HCT116 (cell line): Measurements from ENCODE around the gene PTCSC3. TPM values are rescaled to one million over a fixed set of nuclear protein-coding genes. Genes with fewer than 3 reads are reported as not detected.

Experiments used
- ATAC-seq: fragments of 200-7000 bp; cut with Tn5 transposase; 2 replicates; pipeline ENCODE4 v1.9.1; 2020; ENCODE audit warnings: mild to moderate bottlenecking, moderate library complexity
- BruUV-seq: library from RNA; stranded (reverse); fragments of 400-500 nt; replicated peaks from 2 replicates; lab custom pipeline; 2021; lab: Mats Ljungman, UMichigan
- CTCF ChIA-PET: fragments of 300-600 bp; sonication (Branson Sonifier 250); formaldehyde crosslinking; loops from one replicate; lab custom pipeline; 2021; ENCODE audit warnings: antibody characterized with exemption; lab: Charles Lee
- POLR2A ChIA-PET: fragments of 300-600, 350-600 bp; sonication (Branson Sonifier 250); formaldehyde crosslinking; loops from one replicate; lab custom pipeline; 2021; ENCODE audit warnings: antibody characterized with exemption; lab: Charles Lee
- RAD21 ChIA-PET, 2 experiments: fragments of 300-600 bp; sonication (Branson Sonifier 250); formaldehyde crosslinking; loops; one replicate each; lab custom pipeline; 2023; ENCODE audit warnings: low total read pairs in 2 of 2; ENCODE audit not compliant: uncharacterized antibody in 2 of 2, unreplicated experiment in 2 of 2, low non-redundant PET in 1 of 2; lab: Charles Lee
- DNase-seq: peaks from one replicate; pipeline ENCODE4 v3.0.0-alpha.2; 2010; ENCODE audit warnings: low read depth, low spot score
- H2AFZ ChIP-seq: fragments of 200-600 bp; shearing (Covaris generic), sonication (generic); 2 replicates; pipeline ENCODE4 v1.6.1; 2017; ENCODE audit warnings: low read depth, mixed run types, mixed read lengths, antibody characterized with exemption, low read length; ENCODE audit not compliant: poor library complexity, severe bottlenecking
- H3K27ac ChIP-seq: 2 replicates; pipeline ENCODE4 v1.5.1; 2012; ENCODE audit warnings: low read depth, low read length
- H3K27me3 ChIP-seq: fragments of 200-600 bp; sonication (generic); 2 replicates; pipeline ENCODE4 v1.6.1; 2016; ENCODE audit warnings: mixed run types, low read length, mixed read lengths; ENCODE audit not compliant: insufficient read depth
- H3K36me3 ChIP-seq, 2 experiments: fragments of 200-500 bp in 1 of 2; fragments of 200-600 bp in 1 of 2; sonication (Bioruptor generic) in 1 of 2; sonication (generic) in 1 of 2; 2 replicates each; pipeline versions ENCODE4 v1.5.1 to v1.6.1; 2014 to 2016; ENCODE audit warnings: low read length in 2 of 2, inconsistent platforms in 1 of 2, mixed read lengths in 1 of 2, mixed run types in 1 of 2; ENCODE audit not compliant: insufficient read depth in 2 of 2, control insufficient read depth in 1 of 2
- H3K4me1 ChIP-seq, 2 experiments: fragments of 200-600 bp in 1 of 2; sonication (generic) in 1 of 2; 2 replicates each; pipeline versions ENCODE4 v1.5.1 to v1.6.1; 2012 to 2017; ENCODE audit warnings: low read length in 2 of 2, inconsistent platforms in 1 of 2, mild to moderate bottlenecking in 1 of 2, mixed read lengths in 1 of 2, mixed run types in 1 of 2, moderate library complexity in 1 of 2; ENCODE audit not compliant: insufficient read depth in 2 of 2, control insufficient read depth in 1 of 2
- H3K4me2 ChIP-seq: fragments of 200-600 bp; sonication (generic); 2 replicates; pipeline ENCODE4 v1.6.1; 2017; ENCODE audit warnings: mixed run types, low read length, mixed read lengths
- H3K4me3 ChIP-seq, 2 experiments: fragments of 200-600 bp in 1 of 2; sonication (generic) in 1 of 2; replicated peaks in 1 of 2; 2 replicates each; pipeline ENCODE4 v1.5.1; 2011 to 2016; ENCODE audit warnings: low read length in 2 of 2, control low read depth in 1 of 2, low read depth in 1 of 2, mild to moderate bottlenecking in 1 of 2, mixed read lengths in 1 of 2, mixed run types in 1 of 2
- H3K79me2 ChIP-seq: fragments of 200-600 bp; sonication (generic); 2 replicates; pipeline ENCODE4 v1.6.1; 2017; ENCODE audit warnings: mild to moderate bottlenecking, mixed run types, low read length, moderate library complexity, mixed read lengths; ENCODE audit not compliant: insufficient read depth
- H3K9ac ChIP-seq: fragments of 200-600 bp; sonication (generic); 2 replicates; pipeline ENCODE4 v1.6.1; 2016; ENCODE audit warnings: low read length, mixed read lengths
- H3K9me2 ChIP-seq: fragments of 200-600 bp; sonication (generic), shearing (Covaris generic); 2 replicates; pipeline ENCODE4 v1.6.1; 2017; ENCODE audit warnings: mixed run types, mild to moderate bottlenecking, moderate library complexity; ENCODE audit not compliant: insufficient read depth
- H3K9me3 ChIP-seq, 2 experiments: fragments of 200-500 bp in 1 of 2; fragments of 200-600 bp in 1 of 2; sonication (Bioruptor generic) in 1 of 2; sonication (generic) in 1 of 2; 2 replicates each; pipeline ENCODE4 v1.6.1; 2014 to 2017; ENCODE audit warnings: low read length in 2 of 2, mixed read lengths in 2 of 2, inconsistent platforms in 1 of 2, low read depth in 1 of 2, mild to moderate bottlenecking in 1 of 2, mixed run types in 1 of 2, moderate library complexity in 1 of 2; ENCODE audit not compliant: control insufficient read depth in 1 of 2, insufficient read depth in 1 of 2
- H4K20me1 ChIP-seq: fragments of 200-600 bp; sonication (generic), shearing (Covaris generic); 2 replicates; pipeline ENCODE4 v1.6.1; 2017; ENCODE audit warnings: mixed run types, mild to moderate bottlenecking, moderate library complexity; ENCODE audit not compliant: insufficient read depth
- ATF3 ChIP-seq: IDR thresholded peaks from 2 replicates; pipeline ENCODE4 v1.6.1; 2012
- CBX3 ChIP-seq: IDR thresholded peaks from 2 replicates; pipeline ENCODE4 v1.6.1; 2012; ENCODE audit warnings: low read depth
- CEBPB ChIP-seq: IDR thresholded peaks from 2 replicates; pipeline ENCODE4 v1.6.1; 2012; ENCODE audit warnings: low read depth
- EZH2 ChIP-seq: fragments of 200-600 bp; sonication (generic); IDR thresholded peaks from 2 replicates; pipeline ENCODE4 v1.6.1; 2017; ENCODE audit warnings: antibody characterized with exemption, mixed run types
- EZH2phosphoT487 ChIP-seq: fragments of 200-600 bp; IDR thresholded peaks from 2 replicates; pipeline ENCODE4 v1.6.1; 2018; ENCODE audit warnings: antibody characterized with exemption, borderline replicate concordance
- FOSL1 ChIP-seq: IDR thresholded peaks from 2 replicates; pipeline ENCODE4 v1.6.1; 2012; ENCODE audit warnings: low read depth
- JUND ChIP-seq: IDR thresholded peaks from 2 replicates; pipeline ENCODE4 v1.6.1; 2012
- POLR2AphosphoS5 ChIP-seq: IDR thresholded peaks from 2 replicates; pipeline ENCODE4 v1.6.1; 2011; ENCODE audit warnings: mild to moderate bottlenecking, low read depth, low read length, moderate library complexity
- RAD21 ChIP-seq: IDR thresholded peaks from 2 replicates; pipeline ENCODE4 v1.6.1; 2012; ENCODE audit warnings: low read depth, mild to moderate bottlenecking
- SIN3A ChIP-seq: IDR thresholded peaks from 2 replicates; pipeline ENCODE4 v1.6.1; 2012; ENCODE audit warnings: low read depth
- SRF ChIP-seq: IDR thresholded peaks from 2 replicates; pipeline ENCODE4 v1.6.1; 2012; ENCODE audit warnings: low read depth
- TCF7L2 ChIP-seq: IDR thresholded peaks from 2 replicates; pipeline ENCODE4 v1.7.0; 2011; ENCODE audit warnings: borderline replicate concordance, inconsistent platforms; ENCODE audit not compliant: insufficient read depth, insufficient read length; ENCODE audit errors: extremely low read depth
- YY1 ChIP-seq: IDR thresholded peaks from 2 replicates; pipeline ENCODE4 v1.6.1; 2011; ENCODE audit warnings: low read length, low read depth, moderate library complexity, mild to moderate bottlenecking; ENCODE audit not compliant: insufficient replicate concordance; ENCODE audit errors: extremely low read depth
- intact Hi-C: fragments of 100-400 bp; cut with micrococcal nuclease; formaldehyde crosslinking; loops from 2 replicates; pipeline ENCODE4 v1.10.0; 2022
- total RNA-seq: library from RNA; stranded (reverse); gene quantifications from one replicate; pipeline ENCODE4 v1.2.1, GENCODE V29; 2021; ENCODE audit not compliant: unreplicated experiment
- TF ChIP-seq, protein P1 (sequence below): IDR thresholded peaks from 2 replicates; pipeline ENCODE4 v1.6.1; 2012
- TF ChIP-seq, protein P2 (sequence below), 3 experiments: fragments of 200-600 bp in 1 of 3; sonication (generic) in 1 of 3; IDR thresholded peaks in 2 of 3; conservative IDR thresholded peaks in 1 of 3; 2 replicates each; pipeline ENCODE4 v1.5.1; 2012 to 2017; ENCODE audit warnings: low read depth in 2 of 3, low read length in 2 of 3, antibody characterized with exemption in 1 of 3, borderline replicate concordance in 1 of 3, control low read depth in 1 of 3, mild to moderate bottlenecking in 1 of 3, mixed read lengths in 1 of 3, mixed run types in 1 of 3, moderate library complexity in 1 of 3; ENCODE audit not compliant: insufficient read depth in 1 of 3

The PTCSC3 gene
- total RNA-seq, 1 experiment from 2014 or later: not detected

GRCh38 chr14:36181417-36181816 lies 4.9 kb upstream of the PTCSC3 start (continued):
- no peak for TF ChIP-seq FOSL1
- TF ChIP-seq, all 23 proteins: peak for 0

DNA sequence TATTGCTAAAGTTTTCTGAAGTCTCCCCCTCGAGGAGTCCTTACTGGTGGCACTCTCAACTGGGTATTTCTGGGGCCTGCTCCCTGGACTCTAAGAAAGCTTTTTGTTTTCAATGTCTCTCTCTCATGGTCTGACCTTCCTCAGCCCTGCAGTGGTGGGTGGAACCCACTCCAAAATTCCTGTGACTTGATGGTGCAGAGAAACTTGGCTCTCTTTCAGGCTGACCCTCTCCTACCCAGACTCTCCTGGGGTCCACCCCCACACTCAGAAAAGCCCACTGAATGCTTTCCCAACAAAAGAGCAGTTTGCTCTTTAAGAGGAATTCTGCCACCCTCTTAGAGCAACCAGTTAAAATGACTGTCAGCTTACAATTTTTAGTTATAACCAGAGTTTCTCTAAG lies 967 bp upstream of the PTCSC3 start:
- Histone ChIP-seq H3K36me3 (no peaks in the 10 kb centered on the region), H4K20me1 (no peaks in the 10 kb centered on the region), H3K9me3 (no peaks in the 10 kb centered on the region), H3K9me2 (no peaks in the 10 kb centered on the region), H3K9ac (no peak overlapping the region), H3K4me2 (no peak overlapping the region), H3K27me3 (peaks cover 19% of the 10 kb centered on the region; the same call in 1 of the 2 replicates), H2AFZ (no peak overlapping the region), H3K27ac (no peak overlapping the region), H3K4me1 (no peaks in the 10 kb centered on the region), H3K4me3 (no peak overlapping the region), H3K79me2 (no peaks in the 10 kb centered on the region)
- ChIA-PET POLR2A (no interaction called here), CTCF (no interaction called here), RAD21 (no interaction called here)
- intact Hi-C loops: no loop called here
- BruUV-seq: no TSS peak
- ATAC-seq: no peak
- no peak for DNase-seq
- TF ChIP-seq, protein P1, sequence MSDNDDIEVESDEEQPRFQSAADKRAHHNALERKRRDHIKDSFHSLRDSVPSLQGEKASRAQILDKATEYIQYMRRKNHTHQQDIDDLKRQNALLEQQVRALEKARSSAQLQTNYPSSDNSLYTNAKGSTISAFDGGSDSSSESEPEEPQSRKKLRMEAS: no peak
- TF ChIP-seq YY1: no peak
- no peak for TF ChIP-seq RAD21
- TF ChIP-seq FOSL1: no peak
- TF ChIP-seq JUND: no peak
- no peak for TF ChIP-seq SIN3A
- TF ChIP-seq CEBPB: no peak
- TF ChIP-seq CBX3: no peak
- no peak for TF ChIP-seq ATF3
- TF ChIP-seq EZH2phosphoT487: no peak
- TF ChIP-seq TCF7L2: no peak
- TF ChIP-seq POLR2AphosphoS5: no peak
- no peak for TF ChIP-seq SRF
- TF ChIP-seq EZH2: no peak
- TF ChIP-seq, protein P2, sequence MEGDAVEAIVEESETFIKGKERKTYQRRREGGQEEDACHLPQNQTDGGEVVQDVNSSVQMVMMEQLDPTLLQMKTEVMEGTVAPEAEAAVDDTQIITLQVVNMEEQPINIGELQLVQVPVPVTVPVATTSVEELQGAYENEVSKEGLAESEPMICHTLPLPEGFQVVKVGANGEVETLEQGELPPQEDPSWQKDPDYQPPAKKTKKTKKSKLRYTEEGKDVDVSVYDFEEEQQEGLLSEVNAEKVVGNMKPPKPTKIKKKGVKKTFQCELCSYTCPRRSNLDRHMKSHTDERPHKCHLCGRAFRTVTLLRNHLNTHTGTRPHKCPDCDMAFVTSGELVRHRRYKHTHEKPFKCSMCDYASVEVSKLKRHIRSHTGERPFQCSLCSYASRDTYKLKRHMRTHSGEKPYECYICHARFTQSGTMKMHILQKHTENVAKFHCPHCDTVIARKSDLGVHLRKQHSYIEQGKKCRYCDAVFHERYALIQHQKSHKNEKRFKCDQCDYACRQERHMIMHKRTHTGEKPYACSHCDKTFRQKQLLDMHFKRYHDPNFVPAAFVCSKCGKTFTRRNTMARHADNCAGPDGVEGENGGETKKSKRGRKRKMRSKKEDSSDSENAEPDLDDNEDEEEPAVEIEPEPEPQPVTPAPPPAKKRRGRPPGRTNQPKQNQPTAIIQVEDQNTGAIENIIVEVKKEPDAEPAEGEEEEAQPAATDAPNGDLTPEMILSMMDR (IDR thresholded peaks at IDR 0.05 in 2 of 3, conservative IDR thresholded peaks at IDR 0.05 in 1 of 3; ENCODE audit: borderline replicate concordance in 1 of 3, insufficient read depth in 1 of 3, low read depth in 2 of 3, low read length in 2 of 3): no peak
